ENCODE data around the gene ASXL1.

ASXL1 gene

DNA sequence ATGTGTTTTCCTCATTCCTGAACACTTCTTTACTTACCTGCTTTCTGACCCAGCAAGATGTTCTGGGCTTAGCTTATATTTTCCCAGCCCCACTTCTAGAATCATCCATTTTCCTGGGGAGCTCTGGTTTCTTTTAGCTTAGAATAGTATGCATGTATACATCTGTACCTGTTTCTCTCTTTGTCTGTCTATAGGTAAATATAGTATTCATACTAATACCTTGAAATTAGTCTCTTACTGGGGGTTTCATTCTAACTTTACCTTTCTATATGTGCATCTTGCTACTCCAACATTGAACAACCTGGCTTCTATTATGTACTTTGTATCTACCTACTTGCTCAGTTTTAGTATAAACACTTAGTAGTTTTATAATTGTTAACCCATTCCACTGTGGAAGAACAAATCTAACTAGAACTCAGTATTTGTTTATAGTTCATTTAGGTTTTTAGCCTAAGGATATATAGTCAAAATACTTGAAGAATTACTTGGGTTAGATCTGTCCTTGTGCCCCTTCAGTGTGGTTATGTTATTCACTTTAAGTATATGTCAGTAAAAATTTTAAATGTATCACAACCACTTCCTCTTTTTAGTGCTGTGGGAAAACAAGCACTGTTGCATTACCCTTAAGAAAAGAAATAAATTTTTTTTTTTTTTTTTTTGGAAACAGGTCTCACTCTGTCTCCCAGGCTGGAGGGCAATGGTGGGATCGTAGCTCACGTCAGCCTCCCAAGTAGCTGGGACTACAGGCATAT lies 54.0 kb downstream of the ASXL1 start:
- DNase-seq, result peak; percentile 5 to 70 (median 38)

DNA sequence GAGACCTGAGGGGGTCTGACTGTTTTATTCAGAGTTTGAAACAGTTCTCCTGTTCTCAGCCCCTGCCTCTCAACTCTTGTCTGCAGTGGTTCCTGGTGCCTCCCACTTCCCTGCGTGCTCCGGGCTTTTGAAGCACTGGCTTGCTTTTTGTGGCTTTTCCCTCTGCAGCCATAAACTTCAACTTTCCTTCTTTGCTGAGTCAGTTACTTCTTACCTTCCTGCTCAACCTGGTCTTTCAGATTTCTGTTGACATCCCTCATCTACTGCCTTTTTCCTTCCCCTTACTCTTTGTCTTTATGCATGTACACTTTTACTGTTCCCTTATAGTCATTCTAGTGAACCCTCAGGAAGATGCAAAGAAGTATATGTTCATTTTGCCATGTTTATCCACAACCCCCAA lies 57.4 kb downstream of the ASXL1 start:
- peak in 1 of 4 experiments; percentile 12 for DNase-seq

DNA sequence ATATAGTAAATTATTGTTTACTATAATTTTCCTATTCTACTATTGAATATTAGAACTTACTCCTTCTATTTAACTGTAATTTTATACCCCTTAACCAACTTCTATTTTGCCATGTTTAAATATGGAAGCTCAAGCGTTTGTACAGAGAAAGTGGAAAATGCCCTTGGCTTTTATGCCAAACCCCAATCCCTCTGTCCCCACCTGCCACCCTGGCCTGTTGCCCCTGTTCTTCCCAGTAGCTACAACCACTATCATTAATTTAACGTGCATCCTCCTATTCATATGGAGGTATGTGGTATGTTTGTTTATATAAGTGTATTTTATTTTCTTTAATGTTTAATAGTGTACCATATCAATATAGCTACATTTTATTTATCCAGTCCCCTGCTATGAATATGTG lies 58.1 kb downstream of the ASXL1 start:
- DNase-seq, result no peak

DNA sequence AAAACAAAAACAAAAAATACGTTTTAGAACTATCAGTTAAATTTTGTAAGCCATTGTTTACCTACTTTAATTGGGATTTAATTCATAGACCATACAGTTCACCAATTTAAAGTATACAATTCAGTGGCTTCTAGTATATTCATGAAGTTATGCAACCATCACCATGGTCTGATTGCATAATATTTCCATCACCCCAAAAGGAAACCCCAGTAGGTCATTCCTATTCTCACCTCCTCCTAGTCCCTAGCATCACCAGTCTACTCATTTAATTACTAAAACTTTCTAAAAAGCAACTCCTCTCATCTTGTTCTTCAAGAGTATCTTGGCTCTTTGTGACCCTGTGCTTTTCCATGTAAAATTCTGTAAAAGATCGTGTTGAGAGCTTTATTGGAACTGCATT lies 60.2 kb downstream of the ASXL1 start:
- peak in 1 of 4 experiments; percentile 13 for DNase-seq

DNA sequence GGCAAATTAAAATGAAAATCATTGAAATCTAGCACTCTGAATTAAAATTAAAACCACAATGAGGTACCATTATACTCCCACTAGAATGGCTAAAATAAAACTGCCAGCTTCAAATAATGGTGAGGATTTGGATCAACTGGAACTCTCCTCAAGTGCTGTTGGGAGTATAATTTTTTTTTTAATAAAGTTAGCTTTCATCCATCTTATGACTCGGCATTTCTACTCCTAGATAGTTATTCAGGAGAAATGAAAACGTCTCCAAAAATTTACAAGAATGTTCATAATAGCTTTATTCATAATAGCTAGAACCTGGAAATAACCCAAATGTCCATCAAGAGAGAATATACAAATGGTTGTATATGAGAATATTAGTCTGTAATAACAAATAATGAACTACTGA lies 63.2 kb downstream of the ASXL1 start:
- no peak for DNase-seq

DNA sequence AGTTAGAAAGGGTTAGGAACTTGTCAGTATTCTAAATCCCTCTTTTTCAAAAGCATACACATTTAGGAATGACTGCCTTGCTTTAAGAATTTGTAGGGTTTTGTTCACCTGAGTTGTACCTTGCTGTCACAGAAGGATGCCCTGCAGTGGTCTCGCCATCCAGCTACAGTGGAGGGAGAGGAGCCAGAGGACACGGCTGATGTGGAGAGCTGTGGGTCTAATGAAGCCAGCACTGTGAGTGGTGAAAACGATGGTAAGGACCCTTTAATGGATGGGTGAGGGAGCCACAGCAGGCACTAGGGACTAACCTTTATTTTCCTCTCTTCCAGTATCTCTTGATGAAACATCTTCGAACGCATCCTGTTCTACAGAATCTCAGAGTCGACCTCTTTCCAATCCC lies 69.9 kb downstream of the ASXL1 start:
- no peak for DNase-seq

DNA sequence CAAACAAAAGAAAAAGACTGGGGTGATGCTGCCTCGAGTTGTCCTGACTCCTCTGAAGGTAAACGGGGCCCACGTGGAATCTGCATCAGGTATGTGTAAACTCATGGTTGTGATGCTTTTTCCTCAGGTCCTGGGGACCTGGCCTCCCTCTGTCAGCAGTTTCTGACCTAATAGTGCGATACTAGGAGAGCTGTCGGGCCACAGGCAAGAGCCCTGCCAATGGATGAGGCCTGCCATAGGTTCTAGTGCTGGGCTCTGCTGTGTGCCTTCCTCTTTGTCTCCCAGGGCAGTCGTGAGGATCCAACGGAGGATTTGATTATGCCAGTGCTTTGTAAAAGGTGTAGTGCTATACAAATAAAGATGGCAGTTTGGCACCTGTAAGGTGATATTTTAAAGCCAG lies 71.2 kb downstream of the ASXL1 start:
- DNase-seq, result no peak

DNA sequence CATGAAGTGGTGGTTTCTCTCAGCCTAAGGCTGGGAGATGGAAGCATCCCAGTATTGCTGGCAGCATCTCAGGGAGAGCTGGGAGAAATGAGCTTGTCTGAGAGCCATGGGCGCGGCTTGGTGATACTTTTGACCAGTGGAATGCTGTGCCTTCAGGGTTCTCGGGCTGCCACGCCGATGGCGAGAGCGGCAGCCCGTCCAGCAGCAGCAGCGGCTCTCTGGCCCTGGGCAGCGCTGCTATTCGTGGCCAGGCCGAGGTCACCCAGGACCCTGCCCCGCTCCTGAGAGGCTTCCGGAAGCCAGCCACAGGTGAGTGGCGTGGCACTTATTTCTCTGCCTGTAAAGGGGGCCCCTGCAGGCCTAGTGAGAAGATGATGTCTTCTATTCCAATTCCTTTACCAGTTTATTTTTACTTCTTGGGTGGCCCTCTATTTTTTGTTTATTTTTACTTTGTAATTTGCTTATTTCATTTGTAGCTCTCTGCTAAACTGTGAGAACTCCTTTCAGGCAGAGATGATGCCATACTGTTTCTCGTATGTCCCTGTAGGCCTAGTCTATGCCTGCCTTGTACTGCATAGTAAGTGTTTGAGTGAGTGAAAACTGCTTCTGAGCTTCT lies 71.7 kb downstream of the ASXL1 start:
- DNase-seq, result no peak

DNA sequence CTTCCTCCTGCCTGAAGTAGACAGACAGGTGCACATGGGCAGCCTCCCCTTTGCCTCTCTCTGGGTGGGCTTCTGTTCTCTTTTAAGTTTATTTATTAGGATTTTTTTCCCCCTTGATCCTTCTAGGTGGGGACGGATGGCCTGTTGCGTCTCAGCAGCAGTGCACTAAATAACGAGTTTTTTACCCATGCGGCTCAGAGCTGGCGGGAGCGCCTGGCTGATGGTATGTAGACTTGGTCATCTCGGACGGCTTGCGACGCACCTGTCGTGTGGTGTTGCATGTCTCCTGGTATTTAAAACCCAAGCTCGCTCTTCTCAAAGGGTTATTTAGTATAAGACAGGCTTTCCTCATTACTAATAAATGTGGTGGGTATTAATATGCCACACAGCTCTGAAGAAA lies 73.3 kb downstream of the ASXL1 start:
- no peak for DNase-seq

DNA sequence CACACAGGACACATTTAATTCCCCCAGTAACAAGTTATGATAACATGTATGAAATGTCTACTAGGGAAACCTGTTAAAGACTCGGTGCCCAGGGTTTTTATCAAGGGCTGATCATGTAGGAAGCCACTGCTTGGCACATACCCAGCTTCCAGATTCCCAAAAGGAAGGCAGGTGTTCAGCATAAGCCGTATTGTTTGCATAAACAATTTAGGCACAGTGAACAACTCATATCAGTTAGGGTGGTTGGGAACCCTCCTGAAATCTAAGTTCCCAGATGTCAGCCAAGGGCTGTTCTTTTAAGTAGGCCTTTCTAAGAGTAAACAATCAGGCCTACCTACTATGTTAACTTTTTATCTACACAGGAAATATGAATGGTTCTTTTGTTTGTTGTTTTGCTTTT lies 74.1 kb downstream of the ASXL1 start:
- no peak for DNase-seq

DNA sequence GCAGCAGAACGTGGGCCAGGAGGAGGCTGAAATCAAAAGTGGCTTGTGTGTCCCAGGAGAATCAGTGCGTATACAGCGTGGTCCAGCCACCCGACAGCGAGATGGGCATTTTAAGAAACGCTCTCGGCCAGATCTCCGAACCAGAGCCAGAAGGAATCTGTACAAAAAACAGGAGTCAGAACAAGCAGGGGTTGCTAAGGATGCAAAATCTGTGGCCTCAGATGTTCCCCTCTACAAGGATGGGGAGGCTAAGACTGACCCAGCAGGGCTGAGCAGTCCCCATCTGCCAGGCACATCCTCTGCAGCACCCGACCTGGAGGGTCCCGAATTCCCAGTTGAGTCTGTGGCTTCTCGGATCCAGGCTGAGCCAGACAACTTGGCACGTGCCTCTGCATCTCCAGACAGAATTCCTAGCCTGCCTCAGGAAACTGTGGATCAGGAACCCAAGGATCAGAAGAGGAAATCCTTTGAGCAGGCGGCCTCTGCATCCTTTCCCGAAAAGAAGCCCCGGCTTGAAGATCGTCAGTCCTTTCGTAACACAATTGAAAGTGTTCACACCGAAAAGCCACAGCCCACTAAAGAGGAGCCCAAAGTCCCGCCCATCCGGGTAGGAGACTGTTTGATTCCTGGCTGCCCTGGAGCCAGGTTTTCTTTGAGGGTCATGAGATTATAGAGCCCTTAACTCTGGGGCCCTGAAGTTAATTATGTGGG lies 75.3 kb downstream of the ASXL1 start:
- no peak for DNase-seq

DNA sequence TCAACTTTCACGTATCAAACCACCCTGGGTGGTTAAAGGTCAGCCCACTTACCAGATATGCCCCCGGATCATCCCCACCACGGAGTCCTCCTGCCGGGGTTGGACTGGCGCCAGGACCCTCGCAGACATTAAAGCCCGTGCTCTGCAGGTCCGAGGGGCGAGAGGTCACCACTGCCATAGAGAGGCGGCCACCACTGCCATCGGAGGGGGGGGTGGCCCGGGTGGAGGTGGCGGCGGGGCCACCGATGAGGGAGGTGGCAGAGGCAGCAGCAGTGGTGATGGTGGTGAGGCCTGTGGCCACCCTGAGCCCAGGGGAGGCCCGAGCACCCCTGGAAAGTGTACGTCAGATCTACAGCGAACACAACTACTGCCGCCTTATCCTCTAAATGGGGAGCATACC lies 76.3 kb downstream of the ASXL1 start:
- no peak for DNase-seq

DNA sequence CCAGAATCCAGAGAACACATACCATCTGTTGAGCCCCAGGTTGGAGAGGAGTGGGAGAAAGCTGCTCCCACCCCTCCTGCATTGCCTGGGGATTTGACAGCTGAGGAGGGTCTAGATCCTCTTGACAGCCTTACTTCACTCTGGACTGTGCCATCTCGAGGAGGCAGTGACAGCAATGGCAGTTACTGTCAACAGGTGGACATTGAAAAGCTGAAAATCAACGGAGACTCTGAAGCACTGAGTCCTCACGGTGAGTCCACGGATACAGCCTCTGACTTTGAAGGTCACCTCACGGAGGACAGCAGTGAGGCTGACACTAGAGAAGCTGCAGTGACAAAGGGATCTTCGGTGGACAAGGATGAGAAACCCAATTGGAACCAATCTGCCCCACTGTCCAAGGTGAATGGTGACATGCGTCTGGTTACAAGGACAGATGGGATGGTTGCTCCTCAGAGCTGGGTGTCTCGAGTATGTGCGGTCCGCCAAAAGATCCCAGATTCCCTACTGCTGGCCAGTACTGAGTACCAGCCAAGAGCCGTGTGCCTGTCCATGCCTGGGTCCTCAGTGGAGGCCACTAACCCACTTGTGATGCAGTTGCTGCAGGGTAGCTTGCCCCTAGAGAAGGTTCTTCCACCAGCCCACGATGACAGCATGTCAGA lies 77.4 kb downstream of the ASXL1 start:
- DNase-seq, result no peak

DNA sequence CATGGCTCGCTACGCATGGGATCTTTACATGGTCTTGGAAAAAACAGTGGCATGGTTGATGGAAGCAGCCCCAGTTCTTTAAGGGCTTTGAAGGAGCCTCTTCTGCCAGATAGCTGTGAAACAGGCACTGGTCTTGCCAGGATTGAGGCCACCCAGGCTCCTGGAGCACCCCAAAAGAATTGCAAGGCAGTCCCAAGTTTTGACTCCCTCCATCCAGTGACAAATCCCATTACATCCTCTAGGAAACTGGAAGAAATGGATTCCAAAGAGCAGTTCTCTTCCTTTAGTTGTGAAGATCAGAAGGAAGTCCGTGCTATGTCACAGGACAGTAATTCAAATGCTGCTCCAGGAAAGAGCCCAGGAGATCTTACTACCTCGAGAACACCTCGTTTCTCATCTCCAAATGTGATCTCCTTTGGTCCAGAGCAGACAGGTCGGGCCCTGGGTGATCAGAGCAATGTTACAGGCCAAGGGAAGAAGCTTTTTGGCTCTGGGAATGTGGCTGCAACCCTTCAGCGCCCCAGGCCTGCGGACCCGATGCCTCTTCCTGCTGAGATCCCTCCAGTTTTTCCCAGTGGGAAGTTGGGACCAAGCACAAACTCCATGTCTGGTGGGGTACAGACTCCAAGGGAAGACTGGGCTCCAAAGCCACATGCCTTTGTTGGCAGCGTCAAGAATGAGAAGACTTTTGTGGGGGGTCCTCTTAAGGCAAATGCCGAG lies 78.2 kb downstream of the ASXL1 start:
- DNase-seq, result no peak

DNA sequence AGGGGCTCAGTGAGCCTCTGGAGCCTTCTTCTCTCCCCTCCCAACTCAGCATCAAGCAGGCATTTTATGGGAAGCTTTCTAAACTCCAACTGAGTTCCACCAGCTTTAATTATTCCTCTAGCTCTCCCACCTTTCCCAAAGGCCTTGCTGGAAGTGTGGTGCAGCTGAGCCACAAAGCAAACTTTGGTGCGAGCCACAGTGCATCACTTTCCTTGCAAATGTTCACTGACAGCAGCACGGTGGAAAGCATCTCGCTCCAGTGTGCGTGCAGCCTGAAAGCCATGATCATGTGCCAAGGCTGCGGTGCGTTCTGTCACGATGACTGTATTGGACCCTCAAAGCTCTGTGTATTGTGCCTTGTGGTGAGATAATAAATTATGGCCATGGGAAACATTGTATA lies 78.8 kb downstream of the ASXL1 start:
- DNase-seq, result no peak

DNA sequence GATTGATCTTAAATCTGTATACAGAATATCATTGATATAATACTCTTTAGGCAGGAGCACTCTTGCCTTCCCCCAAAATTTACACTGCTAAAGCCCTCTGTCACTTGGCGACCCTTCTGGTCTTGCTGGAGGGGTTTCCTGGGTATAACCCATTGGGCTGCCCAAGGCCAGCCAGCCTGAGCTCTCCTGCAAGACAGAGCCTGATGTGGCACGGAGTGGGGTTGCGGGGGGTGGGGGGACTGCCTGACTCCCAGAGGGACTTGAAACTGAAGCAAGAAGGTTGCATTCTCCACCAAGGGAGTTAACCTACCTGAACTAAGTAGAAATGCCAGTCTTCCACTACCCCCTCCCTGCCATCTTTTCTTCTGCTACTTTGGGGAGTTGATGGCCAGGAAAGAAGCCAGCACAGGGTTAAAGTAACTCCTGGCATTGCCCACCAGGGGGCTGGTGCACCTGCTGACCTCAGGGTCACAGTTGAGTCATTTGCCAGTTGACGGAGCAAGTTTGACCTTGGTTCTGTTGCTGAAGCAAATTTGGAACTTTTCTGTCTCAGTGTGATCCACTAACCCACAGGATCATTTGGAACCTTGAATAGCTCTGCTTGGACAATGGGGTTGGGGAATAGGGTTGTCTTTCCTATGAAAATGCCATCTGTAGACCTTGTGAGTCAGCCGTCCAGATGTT lies 79.4 kb downstream of the ASXL1 start:
- DNase-seq, result peak in 3 of 4 experiments; percentile 19 to 25 (median 25)

DNA sequence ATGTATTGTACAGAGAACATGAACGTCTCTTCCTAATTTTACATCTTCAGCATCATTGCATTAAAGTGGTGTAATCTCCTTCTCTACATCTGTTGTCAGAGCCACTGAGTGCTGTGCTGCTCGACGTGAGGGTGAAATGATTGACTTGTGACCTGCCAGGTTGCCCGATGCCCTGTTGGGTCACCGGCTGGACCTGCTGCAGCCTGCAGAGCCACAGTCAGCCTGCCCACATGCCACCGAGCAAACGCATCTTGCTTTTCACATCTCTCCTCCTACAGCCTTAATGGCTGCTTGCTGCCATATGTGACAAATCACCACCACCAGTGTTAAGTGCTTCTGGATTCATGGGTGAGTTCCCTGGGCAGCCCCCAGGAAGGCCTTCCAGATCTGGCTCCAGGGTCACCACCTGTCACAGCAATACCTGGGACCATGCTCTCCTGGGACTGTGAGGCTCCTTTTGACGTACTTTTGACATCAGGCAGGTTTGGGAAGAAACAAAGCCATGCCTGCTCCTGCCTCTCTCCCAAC lies 80.3 kb downstream of the ASXL1 start:
- no peak for DNase-seq

DNA sequence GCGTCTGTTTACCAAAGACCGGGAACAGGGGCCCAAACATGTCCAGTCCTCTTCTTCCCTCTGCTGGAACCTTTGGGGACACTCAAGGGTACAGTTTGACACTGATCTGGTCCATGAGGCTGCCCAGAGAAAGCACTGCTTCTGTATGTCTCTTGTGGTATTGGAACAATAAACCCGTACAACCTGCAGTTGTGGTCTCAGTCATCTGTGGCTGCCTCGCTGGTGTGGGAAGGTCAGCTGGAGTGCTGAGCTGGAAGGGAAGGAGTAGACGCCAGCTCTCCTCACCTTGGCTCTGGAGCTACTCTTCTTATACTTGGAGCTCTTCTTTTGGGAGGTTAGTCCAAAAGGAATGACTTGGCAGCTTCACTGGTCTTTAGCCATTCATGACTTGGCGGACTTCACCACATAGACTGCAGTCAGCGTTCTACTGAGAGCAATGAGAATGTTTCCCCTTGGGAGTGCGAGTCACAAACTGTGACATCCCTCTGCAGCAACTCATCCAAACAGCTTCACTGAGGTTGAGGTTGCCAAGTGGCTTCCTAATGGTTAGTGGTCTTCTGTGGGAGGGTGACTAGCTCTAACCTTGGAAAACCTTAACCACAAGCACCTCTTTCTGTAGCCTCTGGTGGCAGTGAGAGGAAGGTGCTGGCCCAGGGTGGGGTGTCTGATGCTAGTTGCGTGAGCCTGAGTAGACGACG lies 81.2 kb downstream of the ASXL1 start:
- peak in 1 of 4 experiments; percentile 23 for DNase-seq

DNA sequence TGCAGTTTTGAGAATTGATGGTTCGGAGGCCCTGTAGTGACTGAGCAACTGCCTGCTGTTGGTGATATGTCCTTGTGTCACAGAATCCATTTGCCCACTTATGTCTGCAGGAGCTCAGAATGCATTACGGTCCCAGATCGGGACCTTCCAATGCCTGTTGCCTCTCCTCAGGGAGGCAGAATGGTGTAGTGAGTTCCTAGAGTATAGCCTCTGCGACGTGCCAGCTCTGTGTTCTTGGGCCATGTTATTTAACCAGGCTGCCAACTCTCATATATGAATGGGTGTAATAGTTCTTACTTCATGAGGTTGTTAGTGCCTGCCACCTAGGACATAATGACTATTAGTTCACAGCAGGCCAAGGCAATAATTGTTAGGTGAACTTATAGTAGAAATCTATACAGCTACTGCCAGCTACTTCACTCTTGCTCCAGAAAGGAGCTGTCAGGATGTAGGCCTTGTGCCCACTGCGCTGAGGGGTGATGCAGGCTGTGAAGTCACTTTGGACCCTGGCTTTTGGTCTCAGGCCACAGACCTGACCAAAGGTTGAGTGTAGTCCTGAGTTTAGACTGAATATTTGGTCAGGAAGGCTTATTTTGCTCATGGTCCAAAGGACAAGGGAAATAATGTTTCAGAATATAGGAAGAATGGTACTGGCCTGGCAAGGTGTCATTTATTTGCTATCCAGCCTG lies 82.1 kb downstream of the ASXL1 start:
- no peak for DNase-seq

DNA sequence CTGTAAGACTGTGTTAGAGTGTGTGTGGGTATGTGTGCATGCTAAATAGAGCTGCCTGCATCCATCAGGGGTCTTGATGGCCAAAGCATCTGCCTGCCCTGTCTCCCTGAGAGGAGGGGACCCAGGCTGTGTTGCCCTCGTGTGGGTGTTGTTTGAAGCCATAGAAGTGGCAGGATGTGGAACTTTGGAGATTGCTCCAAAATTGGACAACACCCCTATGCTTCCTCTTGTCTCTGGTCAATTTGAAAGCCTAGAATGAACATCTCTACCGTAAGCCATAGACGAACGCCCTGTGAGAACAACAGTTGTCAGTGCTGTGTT lies 82.6 kb downstream of the ASXL1 start:
- no peak for DNase-seq

DNA sequence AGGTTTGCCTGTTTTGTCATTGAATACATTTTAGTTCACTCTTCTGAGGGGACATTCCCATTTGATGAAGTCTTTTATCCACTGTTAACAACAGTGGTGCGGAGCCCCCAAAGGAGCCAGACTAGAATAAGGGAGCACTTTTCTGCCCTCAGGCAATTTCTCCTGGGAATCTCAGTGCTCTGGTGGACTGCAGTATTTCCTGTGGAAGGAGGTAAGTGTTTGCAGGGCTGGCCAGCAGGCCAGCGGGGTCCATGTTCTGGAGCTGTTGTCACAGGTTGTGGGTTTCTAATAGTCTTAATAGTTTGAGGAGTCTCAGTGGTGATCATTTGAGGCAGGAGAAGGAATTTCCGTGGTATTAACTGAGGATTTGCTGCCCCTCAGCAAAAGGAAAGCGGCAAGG lies 83.5 kb downstream of the ASXL1 start:
- no peak for DNase-seq
